Measurements from ENCODE around the gene SLC35F3. TPM values are rescaled to one million over a fixed set of nuclear protein-coding genes. Genes with fewer than 3 reads are reported as not detected.
A peak's percentile ranks its signal among the peaks of the same experiment; 100 is the strongest.

The SLC35F3 gene
- total RNA-seq, 2 donors from 2014 or later, result 14.4 to 14.8 TPM

DNA sequence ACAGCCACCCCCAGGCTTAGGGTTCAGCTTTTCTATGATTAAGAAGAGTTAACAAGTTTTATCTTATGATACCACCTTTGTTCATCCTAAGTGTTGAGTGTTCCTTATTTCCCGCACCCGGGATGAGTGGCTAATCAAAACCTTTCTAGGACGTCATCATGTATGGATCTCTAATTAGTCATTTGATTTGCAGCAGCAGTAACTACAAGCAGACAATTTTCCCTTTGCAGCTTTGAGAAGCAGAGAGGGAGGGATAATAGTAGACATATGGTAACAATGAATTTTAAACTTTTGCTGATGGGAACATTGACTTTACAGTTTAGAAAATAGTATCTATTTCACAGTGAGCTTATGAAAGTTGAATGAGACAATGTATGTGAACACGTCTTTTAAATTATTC is 30.8 kb upstream of the SLC35F3 start:
- peaks cover 2% of the 10 kb centered on the region for H3K9me3 ChIP-seq (ENCODE audit: control insufficient read depth, low read length)
- H3K36me3 ChIP-seq (ENCODE audit: control insufficient read depth, insufficient read depth, low read length), result no peaks in the 10 kb centered on the region
- 88 to 92% methylated on average over 4 of the region's 4 CpGs for WGBS, 2 experiments (ENCODE audit: insufficient coverage in 1 of 2, insufficient read length in 1 of 2)
- H3K27me3 Mint-ChIP-seq (ENCODE audit: insufficient read depth), result peaks cover 8% of the 10 kb centered on the region
- no peaks in the 10 kb centered on the region for H3K27me3 ChIP-seq (ENCODE audit: control insufficient read depth, insufficient read depth, low read length, poor library complexity, severe bottlenecking)
- no peaks in the 10 kb centered on the region for H3K36me3 Mint-ChIP-seq (ENCODE audit: low read depth)
- no peaks in the 10 kb centered on the region for H3K4me1 Mint-ChIP-seq
- no peak overlapping the region for H3K4me3 ChIP-seq (ENCODE audit: low read length)
- no peaks in the 10 kb centered on the region for H3K4me1 ChIP-seq (ENCODE audit: control insufficient read depth, insufficient read depth, low read length)
- DNase-seq, result no peak
- H3K9me3 Mint-ChIP-seq, result no peaks in the 10 kb centered on the region
- H3K9ac ChIP-seq (ENCODE audit: extremely low read depth, low read length, poor library complexity, severe bottlenecking), result no peak overlapping the region
- H3K27ac Mint-ChIP-seq, result no peak overlapping the region
- H3K27ac ChIP-seq (ENCODE audit: low read depth, low read length), result no peak overlapping the region
- TF ChIP-seq, protein P1, sequence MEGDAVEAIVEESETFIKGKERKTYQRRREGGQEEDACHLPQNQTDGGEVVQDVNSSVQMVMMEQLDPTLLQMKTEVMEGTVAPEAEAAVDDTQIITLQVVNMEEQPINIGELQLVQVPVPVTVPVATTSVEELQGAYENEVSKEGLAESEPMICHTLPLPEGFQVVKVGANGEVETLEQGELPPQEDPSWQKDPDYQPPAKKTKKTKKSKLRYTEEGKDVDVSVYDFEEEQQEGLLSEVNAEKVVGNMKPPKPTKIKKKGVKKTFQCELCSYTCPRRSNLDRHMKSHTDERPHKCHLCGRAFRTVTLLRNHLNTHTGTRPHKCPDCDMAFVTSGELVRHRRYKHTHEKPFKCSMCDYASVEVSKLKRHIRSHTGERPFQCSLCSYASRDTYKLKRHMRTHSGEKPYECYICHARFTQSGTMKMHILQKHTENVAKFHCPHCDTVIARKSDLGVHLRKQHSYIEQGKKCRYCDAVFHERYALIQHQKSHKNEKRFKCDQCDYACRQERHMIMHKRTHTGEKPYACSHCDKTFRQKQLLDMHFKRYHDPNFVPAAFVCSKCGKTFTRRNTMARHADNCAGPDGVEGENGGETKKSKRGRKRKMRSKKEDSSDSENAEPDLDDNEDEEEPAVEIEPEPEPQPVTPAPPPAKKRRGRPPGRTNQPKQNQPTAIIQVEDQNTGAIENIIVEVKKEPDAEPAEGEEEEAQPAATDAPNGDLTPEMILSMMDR (conservative IDR thresholded peaks at IDR 0.05), result no peak
- no peak overlapping the region for H3K4me3 Mint-ChIP-seq

- H3K4me1 ChIP-seq (ENCODE audit: control insufficient read depth, insufficient read depth, low read length), result no peaks in the 10 kb centered on the region
- H3K27ac ChIP-seq (ENCODE audit: low read depth, low read length), result no peak overlapping the region
- TF ChIP-seq, protein P1 (conservative IDR thresholded peaks at IDR 0.05), result no peak
- Mint-ChIP-seq H3K4me1 (no peaks in the 10 kb centered on the region), H3K9me3 (no peaks in the 10 kb centered on the region), H3K36me3 (ENCODE audit: low read depth) (no peaks in the 10 kb centered on the region), H3K27me3 (ENCODE audit: insufficient read depth) (peaks cover under 1% of the 10 kb centered on the region), H3K4me3 (no peak overlapping the region), H3K27ac (no peak overlapping the region)
- no peak overlapping the region for H3K4me3 ChIP-seq (ENCODE audit: low read length)
- no peaks in the 10 kb centered on the region for H3K36me3 ChIP-seq (ENCODE audit: control insufficient read depth, insufficient read depth, low read length)
- DNase-seq, result no peak
- no peaks in the 10 kb centered on the region for H3K27me3 ChIP-seq (ENCODE audit: control insufficient read depth, insufficient read depth, low read length, poor library complexity, severe bottlenecking)
- H3K9ac ChIP-seq (ENCODE audit: extremely low read depth, low read length, poor library complexity, severe bottlenecking), result no peak overlapping the region
- 97 to 100% methylated on average over 3 of the region's 3 CpGs for WGBS, 2 experiments (ENCODE audit: insufficient coverage in 1 of 2, insufficient read length in 1 of 2)
- H3K9me3 ChIP-seq (ENCODE audit: control insufficient read depth, low read length), result no peaks in the 10 kb centered on the region
These were observed 24.6 kb upstream of the SLC35F3 start for GRCh38 chr1:233879841-233880240.

GRCh38 chr1:233883671-233884070 is 20.8 kb upstream of the SLC35F3 start:
- H3K4me1 Mint-ChIP-seq, result peaks cover 5% of the 10 kb centered on the region
- TF ChIP-seq, protein P1 (conservative IDR thresholded peaks at IDR 0.05), result no peak
- H3K9me3 ChIP-seq (ENCODE audit: control insufficient read depth, low read length), result peaks cover 3% of the 10 kb centered on the region
- whole genome bisulfite sequencing, 2 experiments (ENCODE audit: insufficient coverage in 1 of 2, insufficient read length in 1 of 2), result 87 to 92% methylated on average over 3 of the region's 3 CpGs
- H3K36me3 Mint-ChIP-seq (ENCODE audit: low read depth), result no peaks in the 10 kb centered on the region
- no peaks in the 10 kb centered on the region for H3K36me3 ChIP-seq (ENCODE audit: control insufficient read depth, insufficient read depth, low read length)
- peak; percentile 60 for DNase-seq
- H3K4me1 ChIP-seq (ENCODE audit: control insufficient read depth, insufficient read depth, low read length), result no peaks in the 10 kb centered on the region
- H3K27me3 ChIP-seq (ENCODE audit: control insufficient read depth, insufficient read depth, low read length, poor library complexity, severe bottlenecking), result no peaks in the 10 kb centered on the region
- no peak overlapping the region for H3K9ac ChIP-seq (ENCODE audit: extremely low read depth, low read length, poor library complexity, severe bottlenecking)
- H3K4me3 ChIP-seq (ENCODE audit: low read length), result no peak overlapping the region
- H3K9me3 Mint-ChIP-seq, result peaks cover under 1% of the 10 kb centered on the region
- H3K27ac ChIP-seq (ENCODE audit: low read depth, low read length), result no peak overlapping the region
- no peak overlapping the region for H3K27ac Mint-ChIP-seq
- H3K4me3 Mint-ChIP-seq, result no peak overlapping the region
- peaks cover 3% of the 10 kb centered on the region for H3K27me3 Mint-ChIP-seq (ENCODE audit: insufficient read depth)
